Stimulated activated naive CD4-positive, alpha-beta T cell (primary cell): ENCODE data around the gene TMEM183A.

ENCODE experiments used
- DNase-seq, 6 experiments: peaks; one replicate each; lab custom pipeline; 2025; lab: John Stamatoyannopoulos, UW

Gene TMEM183A

DNA sequence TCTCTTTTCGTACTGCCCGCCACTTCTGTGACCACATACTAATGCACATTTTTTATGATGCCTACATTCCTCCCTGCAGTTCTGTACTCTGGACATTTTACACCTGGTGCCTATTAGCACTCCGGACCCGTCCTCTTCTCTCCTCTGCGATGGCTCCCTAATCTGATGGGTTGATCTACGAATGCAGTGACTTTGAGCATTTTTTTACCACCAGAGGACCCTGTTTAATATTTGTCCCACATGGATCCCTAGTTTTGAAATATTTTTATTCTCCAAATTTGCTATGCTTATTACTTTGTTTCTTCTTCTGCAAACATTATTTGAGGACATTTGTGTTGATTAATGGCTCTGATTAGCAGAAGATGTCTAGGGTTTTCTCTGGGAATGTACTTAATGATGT lies 24.3 kb downstream of the TMEM183A start:
- DNase-seq: no peak

DNA sequence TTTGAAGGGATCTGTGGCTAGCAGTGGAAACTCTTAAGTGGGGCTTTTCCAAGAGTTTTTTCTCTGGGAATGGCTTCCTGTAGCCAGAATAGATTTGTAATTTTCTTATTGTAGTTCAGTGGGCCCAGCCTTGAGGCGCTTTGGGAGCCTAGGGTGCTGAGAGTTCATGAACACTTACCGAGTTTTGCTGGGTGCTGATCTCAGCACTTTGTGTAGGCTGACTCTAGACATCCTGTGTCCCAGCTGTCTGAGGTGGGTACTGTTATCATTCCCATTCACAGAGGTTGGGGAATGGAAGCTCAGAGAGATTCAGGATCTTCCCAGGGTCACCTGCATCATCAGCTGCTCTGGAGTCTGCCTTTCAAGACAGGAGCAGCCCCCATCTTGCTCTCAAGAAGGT lies 26.1 kb downstream of the TMEM183A start:
- no peak for DNase-seq

DNA sequence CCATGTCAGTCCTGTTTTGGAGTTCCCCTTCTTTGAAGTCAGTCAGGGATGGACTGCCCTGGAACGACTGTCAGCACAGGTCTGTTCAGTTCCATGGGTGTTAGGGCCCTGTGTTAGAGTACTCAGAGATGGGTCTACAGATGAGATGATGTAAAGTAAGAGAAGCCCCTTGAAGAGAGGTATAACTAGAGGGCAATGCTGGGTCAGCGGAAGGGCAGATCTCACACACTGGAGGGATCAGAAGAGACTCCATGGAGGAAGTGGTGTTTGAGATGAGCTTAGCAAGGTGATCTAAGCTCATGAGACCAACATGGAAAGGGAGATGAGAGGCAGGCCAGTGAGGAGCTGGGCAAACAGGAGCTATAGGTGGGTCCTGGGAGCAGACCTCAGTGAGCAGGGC lies 26.7 kb downstream of the TMEM183A start:
- no peak for DNase-seq

DNA sequence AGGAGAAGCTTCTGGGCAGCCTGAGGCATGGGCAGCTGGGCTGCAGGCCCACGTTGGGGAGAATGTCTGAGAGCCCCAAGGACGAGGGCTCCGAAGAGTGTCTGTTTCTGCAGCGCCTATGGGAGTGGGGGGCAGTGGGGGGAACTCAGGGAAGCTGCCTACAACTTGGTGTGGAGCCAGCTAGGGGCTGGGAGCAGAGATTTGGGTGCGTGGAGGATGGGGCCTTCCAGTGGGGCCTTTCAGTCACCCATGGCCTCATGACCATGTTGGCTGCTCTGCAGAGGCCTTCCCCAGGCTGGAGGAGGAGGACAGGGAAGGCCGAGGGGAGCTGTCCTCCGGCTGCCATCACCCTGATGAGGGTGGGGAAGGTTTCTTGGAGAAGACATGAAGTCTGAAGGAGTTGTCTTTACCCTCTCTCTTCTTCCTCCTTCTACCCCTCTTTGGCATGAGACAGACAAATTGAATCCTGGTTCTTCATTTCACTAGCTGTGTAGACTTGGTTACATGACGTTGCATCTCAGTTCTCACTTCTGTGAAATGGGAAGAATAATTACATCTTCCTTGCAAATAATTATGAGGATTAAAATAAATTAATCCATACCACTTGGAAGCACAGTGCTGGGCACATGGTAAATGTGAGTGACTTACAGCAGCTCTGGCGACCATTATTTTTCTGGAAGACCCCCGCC lies 27.4 kb downstream of the TMEM183A start:
- DNase-seq: no peak

DNA sequence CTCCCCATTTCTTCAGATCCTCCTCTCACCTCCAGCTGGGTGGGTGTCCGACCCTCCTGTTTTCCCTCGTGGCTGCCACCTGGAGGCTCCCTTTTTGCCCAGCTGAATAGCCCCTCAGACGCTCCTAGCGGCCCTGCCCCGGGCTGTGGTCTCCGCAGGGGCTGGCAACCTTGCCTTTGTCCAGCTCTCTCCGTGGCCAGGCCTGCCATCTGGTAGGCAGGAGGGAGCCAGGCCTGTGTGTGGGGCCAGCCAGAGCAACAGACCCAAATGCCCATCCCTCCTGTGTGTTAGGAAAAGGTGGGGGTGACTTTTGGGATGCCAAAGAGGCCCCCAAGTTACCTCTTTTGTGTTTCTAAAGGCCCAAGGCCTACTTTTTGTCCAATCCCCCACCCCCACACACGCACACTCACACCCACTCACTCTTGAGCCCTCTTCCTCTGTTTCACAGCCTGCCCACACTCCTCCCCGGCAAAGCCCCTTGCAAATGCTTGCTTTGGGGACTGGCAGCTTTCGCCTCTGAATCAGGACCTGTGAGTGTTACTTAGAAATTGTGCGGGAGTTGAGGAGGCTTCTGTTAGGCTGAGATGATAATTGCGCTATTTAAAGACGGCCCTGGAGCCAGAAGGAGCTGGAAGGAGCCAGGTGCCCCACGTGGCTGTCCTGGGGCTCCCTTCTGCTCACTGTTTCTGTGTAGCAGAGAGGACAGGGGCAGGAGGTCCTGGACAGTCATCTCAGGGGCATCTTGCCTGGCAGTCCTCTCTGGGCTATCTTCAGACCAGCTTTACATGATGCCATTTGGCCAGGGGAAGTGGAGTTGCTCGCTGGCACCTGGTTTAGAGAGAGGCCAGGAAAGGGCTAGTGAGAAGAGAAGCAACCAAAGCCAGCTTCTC lies 28.2 kb downstream of the TMEM183A start:
- DNase-seq: no peak

DNA sequence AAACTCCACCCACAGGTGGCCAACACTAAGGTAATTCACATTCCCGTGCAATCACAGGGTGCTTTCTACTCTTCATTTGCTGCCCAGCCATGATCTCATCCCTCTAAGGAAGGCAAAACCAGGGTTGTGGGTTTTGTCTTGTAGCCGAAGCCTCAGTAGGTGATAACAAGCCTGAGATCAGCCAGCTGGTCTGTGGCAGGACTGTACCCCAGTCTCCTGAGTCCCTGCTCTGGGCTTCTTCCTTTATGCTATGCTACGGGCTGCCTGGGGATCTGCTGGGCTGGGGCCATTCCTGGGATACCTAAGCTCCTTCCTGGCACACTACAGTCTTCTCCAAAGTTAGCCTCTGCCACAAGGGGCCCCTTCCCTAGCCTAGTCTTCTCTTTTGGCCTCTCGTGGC lies 29.0 kb downstream of the TMEM183A start:
- no peak for DNase-seq

GRCh38 chr1:203036537-203036936 lies 29.4 kb downstream of the TMEM183A start:
- DNase-seq: no peak

- DNase-seq: no peak
Measured at GRCh38 chr1:203037509-203038190, 30.5 kb downstream of the TMEM183A start.

DNA sequence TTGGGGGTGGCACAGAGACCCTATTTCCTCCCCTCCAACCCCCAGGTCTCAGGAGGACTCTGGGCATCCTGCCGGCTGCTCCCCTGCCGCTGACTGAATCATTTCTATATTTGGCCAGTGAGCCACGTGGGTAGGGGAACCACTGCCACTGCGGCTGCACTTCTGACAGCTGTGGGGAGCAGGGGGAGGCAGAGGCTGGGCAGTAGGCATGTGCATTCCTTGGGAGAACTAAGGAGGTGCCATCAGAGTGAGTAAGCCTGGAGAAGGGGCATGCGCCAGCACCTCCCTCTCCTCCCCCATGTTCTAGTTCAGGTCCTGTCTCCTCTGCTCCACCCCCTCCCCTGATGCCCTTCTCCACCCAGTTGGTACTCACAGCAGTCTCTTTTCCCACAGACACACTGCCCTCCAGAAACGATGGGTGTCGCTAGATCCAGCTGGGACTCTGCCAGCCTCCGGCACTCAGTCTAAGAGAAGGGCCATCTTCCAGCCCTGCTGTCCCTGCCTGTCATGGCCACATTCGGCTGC lies 31.1 kb downstream of the TMEM183A start:
- DNase-seq: no peak

- peak; percentile 11 to 61 (median 44) for DNase-seq
Measured at GRCh38 chr1:203038891-203039608, 31.9 kb downstream of the TMEM183A start.

- DNase-seq: no peak
Measured at GRCh38 chr1:203039609-203040512, 32.7 kb downstream of the TMEM183A start.

DNA sequence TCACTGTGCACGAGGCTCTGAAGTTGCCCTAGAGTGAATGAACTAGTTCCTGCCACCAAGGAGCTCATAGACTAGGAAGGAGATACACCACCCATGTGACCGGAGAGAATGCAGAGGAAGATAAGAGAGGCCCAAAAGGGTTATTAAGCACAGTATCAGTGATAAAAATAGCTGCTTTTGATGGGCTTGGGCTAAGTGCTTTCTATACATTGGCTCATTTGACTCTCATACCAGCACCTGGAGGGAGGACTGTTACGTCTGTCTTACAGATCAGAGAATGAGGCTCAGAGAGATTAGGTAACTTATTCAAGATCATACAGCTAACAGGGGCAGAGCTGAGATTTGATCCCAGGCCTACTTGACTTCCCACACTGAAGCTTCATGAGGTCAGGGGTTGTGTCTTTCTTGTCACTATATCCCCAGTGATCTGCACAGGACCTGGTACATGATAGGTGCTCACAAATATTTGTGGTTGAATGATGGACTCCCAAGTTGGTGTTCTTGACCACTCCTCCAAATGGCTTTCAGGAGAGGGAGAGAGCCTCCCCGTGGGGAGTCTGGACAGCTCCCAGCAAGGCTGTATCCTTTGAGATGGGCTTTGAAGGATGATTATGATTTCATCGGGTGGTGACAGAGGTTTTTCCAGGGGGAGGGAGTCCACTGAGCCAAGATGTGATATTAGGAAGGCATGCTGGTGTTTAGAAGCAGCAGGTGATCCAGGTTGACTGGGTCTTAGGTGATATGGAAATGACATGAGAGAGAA lies 33.5 kb downstream of the TMEM183A start:
- DNase-seq: no peak

GRCh38 chr1:203041351-203041932 lies 34.3 kb downstream of the TMEM183A start:
- no peak for DNase-seq

GRCh38 chr1:203043830-203044545 lies 36.8 kb downstream of the TMEM183A start:
- DNase-seq: no peak

DNA sequence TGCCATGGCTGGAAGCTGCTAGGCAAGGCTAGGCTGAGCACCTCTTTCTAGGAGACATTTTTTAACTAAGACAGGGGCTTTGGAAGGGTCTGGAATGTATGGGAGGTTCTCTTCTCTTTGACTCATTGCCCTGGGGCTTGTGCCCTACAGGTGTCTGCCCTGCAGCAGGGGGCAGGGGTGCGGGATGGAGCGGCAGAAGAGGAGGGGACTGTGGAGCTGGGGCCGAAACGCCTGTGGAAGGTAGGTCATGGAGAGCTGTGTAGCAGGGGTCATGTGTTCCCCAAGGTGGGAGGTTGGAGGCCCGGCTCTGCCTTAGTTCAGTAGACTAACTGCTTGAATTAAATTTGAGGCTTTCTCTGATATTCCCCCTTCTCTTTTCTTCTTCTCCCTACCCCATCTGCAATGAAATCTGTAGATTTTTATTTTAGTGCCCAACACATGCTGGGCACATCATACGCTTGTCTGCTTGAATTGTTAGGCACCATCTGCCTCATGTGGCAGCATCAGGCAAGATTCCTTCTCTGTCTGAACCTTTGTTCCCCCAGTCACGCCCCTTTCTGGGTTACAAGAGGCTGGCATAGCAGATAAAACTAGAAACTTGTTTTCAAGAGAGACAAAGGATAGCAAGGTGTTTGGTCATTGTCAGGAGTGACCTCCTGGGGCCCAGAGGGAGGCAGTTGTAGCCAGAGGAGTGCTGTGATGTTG lies 37.5 kb downstream of the TMEM183A start:
- DNase-seq: no peak

DNA sequence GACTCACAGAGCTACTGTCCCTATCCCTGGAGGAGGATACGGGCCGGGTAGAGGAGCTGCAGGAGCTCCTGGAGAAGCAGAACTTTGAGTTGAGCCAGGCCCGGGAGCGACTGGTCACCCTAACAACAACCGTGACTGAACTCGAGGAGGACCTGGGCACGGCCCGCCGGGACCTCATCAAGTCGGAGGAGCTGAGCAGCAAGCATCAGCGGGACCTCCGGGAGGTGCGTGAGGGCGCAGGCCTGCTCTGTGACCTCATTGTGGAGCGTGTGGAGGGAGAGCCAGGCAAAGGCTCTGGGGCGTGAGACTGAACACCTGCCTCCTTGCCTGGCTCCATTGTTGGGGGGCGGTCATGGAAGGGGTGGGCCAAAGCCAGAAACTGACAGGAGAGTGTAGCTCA lies 38.2 kb downstream of the TMEM183A start:
- no peak for DNase-seq

DNA sequence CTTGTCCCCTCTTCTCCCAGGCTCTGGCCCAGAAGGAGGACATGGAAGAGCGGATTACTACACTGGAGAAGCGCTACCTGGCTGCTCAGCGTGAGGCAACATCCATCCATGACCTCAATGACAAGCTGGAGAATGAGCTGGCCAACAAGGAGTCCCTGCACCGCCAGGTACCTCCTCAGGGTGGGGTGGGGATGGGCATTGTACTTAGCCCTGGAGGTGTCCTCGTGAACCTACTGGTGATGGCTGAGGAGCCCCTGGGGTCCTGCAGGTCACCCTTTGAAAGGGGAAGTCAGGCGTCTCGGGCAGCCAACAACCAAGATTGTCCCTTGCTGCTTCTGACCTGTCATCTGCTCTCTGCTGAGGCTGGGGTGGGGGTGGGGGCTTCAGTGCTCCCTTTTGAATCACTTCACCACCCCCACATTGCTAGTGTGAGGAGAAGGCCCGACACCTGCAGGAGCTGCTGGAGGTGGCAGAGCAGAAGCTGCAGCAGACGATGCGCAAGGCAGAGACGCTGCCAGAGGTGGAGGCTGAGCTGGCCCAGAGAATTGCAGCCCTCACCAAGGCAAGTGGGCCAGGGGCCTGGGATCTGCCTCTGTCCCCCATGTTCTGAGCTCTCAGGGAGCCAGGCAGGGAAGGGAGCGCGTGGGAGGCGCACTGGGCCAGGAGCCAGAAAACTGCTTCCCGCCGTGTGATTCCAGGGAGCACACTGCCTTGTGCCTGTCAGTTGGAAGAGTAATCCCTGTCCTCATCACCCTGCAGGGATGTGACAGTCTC lies 38.8 kb downstream of the TMEM183A start:
- no peak for DNase-seq
